ENCODE results near the gene KIAA1958.

DNA sequence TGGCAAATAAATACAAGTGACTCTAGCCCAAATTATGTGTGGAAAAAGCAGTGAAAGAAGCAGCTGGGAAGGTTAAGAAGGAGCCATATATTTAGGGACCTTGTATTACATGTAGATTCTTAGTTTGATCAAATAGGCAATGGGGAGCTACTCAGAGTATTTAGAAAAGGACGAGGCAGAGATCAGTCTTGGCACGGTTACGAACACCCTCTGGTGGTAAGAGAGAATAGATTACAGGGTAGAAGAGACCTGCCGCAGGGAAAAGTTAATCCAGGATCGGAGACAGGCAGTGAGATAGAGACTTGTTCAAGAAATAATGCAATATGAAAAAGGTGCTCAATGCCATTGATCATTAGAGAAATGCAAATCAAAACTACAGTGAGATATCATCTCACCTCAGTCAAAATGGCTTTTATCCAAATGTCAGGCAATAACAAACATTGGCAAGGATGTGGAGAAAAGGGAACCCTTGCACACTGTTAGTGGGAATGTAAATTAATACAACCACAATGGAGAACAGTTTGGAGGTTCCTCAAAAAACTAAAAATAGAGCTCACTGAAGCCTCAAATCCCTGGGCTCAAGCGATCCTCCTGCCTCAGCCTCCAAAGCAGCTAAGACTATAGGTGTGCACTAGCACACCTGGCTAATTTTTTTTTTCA, 219.3 kb downstream of the KIAA1958 start:
- TF ChIP-seq, protein P1, sequence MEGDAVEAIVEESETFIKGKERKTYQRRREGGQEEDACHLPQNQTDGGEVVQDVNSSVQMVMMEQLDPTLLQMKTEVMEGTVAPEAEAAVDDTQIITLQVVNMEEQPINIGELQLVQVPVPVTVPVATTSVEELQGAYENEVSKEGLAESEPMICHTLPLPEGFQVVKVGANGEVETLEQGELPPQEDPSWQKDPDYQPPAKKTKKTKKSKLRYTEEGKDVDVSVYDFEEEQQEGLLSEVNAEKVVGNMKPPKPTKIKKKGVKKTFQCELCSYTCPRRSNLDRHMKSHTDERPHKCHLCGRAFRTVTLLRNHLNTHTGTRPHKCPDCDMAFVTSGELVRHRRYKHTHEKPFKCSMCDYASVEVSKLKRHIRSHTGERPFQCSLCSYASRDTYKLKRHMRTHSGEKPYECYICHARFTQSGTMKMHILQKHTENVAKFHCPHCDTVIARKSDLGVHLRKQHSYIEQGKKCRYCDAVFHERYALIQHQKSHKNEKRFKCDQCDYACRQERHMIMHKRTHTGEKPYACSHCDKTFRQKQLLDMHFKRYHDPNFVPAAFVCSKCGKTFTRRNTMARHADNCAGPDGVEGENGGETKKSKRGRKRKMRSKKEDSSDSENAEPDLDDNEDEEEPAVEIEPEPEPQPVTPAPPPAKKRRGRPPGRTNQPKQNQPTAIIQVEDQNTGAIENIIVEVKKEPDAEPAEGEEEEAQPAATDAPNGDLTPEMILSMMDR (IDR thresholded peaks at IDR 0.05) = no peak
- TF ChIP-seq POLR2AphosphoS5 (IDR thresholded peaks at IDR 0.05) = no peak

Data from breast epithelium (tissue), 3 donors.